ENCODE measurements around the gene PDE6B. TPM values are rescaled to one million over a fixed set of nuclear protein-coding genes. Genes with fewer than 3 reads are reported as not detected.

PDE6B gene
- polyA plus RNA-seq, 1 donor from 2014 or later, result 3.2 TPM

DNA sequence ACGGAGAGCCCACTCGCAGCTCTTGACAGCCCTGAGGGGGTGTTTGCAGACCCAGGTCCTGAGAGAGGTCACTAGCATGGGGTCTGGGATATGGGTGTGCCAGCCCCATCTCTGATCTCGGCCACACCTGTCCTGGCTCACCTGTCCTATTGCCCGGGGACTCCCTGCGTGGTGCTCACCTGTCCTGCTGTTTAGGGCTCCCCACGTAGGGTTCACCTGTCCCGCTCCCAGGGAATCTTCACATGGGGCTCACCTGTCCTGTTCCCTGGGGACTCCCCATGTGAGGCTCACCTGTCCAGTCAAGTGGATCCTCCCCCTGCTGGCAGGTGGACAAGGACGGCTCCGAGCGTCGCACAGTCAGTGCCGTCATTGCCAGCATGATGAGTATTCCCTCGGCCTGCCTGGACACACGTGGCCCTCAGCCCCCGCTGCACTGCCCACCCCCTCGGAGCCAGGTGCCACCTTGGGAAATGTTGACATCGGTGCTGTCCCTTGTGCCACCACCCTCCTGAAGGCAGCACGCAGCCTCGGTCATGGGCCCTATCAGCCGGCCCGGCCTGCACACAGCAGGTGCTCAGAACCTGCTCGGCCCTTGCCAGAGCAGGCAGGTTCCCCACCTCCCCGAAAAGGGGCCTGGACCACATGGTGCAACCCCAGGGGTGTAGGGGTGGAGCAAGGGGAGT lies 57.3 kb downstream of the PDE6B start:
- Histone ChIP-seq H3K9me3 (ENCODE audit: low read length) (no peaks in the 10 kb centered on the region), H3K4me3 (ENCODE audit: low read length) (no peak overlapping the region)

DNA sequence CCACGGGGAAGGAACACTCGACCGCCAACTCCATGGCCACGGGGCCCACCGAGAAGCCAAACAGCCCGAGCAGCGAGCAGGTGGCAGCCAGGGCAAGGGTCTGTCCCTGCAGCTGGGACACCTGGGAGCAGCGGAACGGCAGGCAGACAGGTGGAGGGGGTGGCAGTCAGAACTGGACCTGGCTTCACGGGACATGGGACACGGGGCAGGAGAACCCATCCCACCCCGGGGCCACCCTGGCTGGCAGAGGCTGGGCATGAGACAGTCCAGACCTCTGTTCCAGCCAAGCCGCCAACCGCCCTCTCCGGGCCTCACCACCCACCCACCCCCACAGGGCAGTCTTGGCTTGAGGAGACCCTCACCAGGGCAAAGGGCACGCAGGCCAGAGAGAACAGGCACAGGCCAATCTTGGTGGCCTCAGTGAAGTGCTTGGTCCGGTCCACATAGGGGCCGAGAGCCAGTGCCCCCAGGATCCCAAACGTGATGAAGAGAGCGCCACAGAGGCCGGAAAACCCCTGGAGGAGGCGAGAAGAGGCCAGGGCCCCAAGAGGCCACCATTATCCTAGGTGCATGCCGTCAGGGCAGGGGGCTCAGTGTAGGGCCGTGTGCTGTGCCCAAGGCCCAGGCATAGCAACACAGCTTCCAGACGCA lies 58.0 kb downstream of the PDE6B start:
- Histone ChIP-seq H3F3A (ENCODE audit: insufficient read depth, low read length, poor library complexity, severe bottlenecking) (no peaks in the 10 kb centered on the region), H3K79me2 (replicated peaks; ENCODE audit: insufficient read depth, low read length) (no peaks in the 10 kb centered on the region), H3K9ac (ENCODE audit: low read length) (no peak overlapping the region), H2AFZ (ENCODE audit: low read depth, low read length) (no peak overlapping the region), H3K9me2 (ENCODE audit: insufficient read depth, low read length) (no peaks in the 10 kb centered on the region), H3K4me2 (ENCODE audit: low read length) (no peak overlapping the region), H3K27ac (ENCODE audit: low read length) (no peak overlapping the region), H4K20me1 (ENCODE audit: insufficient read depth) (no peaks in the 10 kb centered on the region), H3K36me3 (ENCODE audit: insufficient read depth, low read length) (no peaks in the 10 kb centered on the region), H3K27me3 (ENCODE audit: insufficient read depth, low read depth, low read length) (peaks cover 2% of the 10 kb centered on the region), H3K9me3 (ENCODE audit: low read length) (no peaks in the 10 kb centered on the region), H3K4me3 (ENCODE audit: low read length) (no peak overlapping the region)
- TF ChIP-seq, protein P1, sequence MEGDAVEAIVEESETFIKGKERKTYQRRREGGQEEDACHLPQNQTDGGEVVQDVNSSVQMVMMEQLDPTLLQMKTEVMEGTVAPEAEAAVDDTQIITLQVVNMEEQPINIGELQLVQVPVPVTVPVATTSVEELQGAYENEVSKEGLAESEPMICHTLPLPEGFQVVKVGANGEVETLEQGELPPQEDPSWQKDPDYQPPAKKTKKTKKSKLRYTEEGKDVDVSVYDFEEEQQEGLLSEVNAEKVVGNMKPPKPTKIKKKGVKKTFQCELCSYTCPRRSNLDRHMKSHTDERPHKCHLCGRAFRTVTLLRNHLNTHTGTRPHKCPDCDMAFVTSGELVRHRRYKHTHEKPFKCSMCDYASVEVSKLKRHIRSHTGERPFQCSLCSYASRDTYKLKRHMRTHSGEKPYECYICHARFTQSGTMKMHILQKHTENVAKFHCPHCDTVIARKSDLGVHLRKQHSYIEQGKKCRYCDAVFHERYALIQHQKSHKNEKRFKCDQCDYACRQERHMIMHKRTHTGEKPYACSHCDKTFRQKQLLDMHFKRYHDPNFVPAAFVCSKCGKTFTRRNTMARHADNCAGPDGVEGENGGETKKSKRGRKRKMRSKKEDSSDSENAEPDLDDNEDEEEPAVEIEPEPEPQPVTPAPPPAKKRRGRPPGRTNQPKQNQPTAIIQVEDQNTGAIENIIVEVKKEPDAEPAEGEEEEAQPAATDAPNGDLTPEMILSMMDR (IDR thresholded peaks at IDR 0.05; ENCODE audit: poor library complexity, severe bottlenecking), result no peak
- TF ChIP-seq REST (IDR thresholded peaks at IDR 0.05; ENCODE audit: borderline replicate concordance), result no peak
- no peak for TF ChIP-seq TAF1 (IDR thresholded peaks at IDR 0.05; ENCODE audit: low read depth)
- no peak for TF ChIP-seq SMC3 (conservative IDR thresholded peaks at IDR 0.05; ENCODE audit: poor library complexity)
- TF ChIP-seq MXI1 (conservative IDR thresholded peaks at IDR 0.05; ENCODE audit: poor library complexity, severe bottlenecking), result no peak
- TF ChIP-seq EP300 (conservative IDR thresholded peaks at IDR 0.05; ENCODE audit: poor library complexity, severe bottlenecking), result no peak

More for the DNA sequence above, 57.3 kb downstream of the PDE6B start:
- no peak overlapping the region for H2AFZ ChIP-seq (ENCODE audit: low read depth, low read length)
- no peaks in the 10 kb centered on the region for H3F3A ChIP-seq (ENCODE audit: insufficient read depth, low read length, poor library complexity, severe bottlenecking)
- H3K4me2 ChIP-seq (ENCODE audit: low read length), result no peak overlapping the region
- H3K36me3 ChIP-seq (ENCODE audit: insufficient read depth, low read length), result no peaks in the 10 kb centered on the region
- no peak overlapping the region for H3K27ac ChIP-seq (ENCODE audit: low read length)
- no peaks in the 10 kb centered on the region for H3K9me2 ChIP-seq (ENCODE audit: insufficient read depth, low read length)
- no peak for TF ChIP-seq EZH2 (IDR thresholded peaks at IDR 0.05; ENCODE audit: borderline replicate concordance, insufficient read depth, low read length, poor library complexity, severe bottlenecking)
- no peak for TF ChIP-seq EP300 (conservative IDR thresholded peaks at IDR 0.05; ENCODE audit: poor library complexity, severe bottlenecking)
- no peak for TF ChIP-seq TAF1 (IDR thresholded peaks at IDR 0.05; ENCODE audit: low read depth)
- TF ChIP-seq MXI1 (conservative IDR thresholded peaks at IDR 0.05; ENCODE audit: poor library complexity, severe bottlenecking), result no peak
- no peak for TF ChIP-seq REST (IDR thresholded peaks at IDR 0.05; ENCODE audit: borderline replicate concordance)
- TF ChIP-seq RAD21 (conservative IDR thresholded peaks at IDR 0.05), result no peak
- TF ChIP-seq, protein P1 (IDR thresholded peaks at IDR 0.05; ENCODE audit: poor library complexity, severe bottlenecking), result no peak
- TF ChIP-seq POLR2AphosphoS5 (IDR thresholded peaks at IDR 0.05), result no peak
- TF ChIP-seq SMC3 (conservative IDR thresholded peaks at IDR 0.05; ENCODE audit: poor library complexity), result no peak
- H4K20me1 ChIP-seq (ENCODE audit: insufficient read depth), result no peaks in the 10 kb centered on the region
- H3K9ac ChIP-seq (ENCODE audit: low read length), result no peak overlapping the region
- H3K79me2 ChIP-seq (replicated peaks; ENCODE audit: insufficient read depth, low read length), result no peaks in the 10 kb centered on the region
- H3K27me3 ChIP-seq (ENCODE audit: insufficient read depth, low read depth, low read length), result no peaks in the 10 kb centered on the region
